Astrocyte (in vitro differentiated cells and primary cell): Measurements from ENCODE around the gene KLRD1. TPM values are rescaled to one million over a fixed set of nuclear protein-coding genes. Genes with fewer than 3 reads are reported as not detected.

Source experiments
- DNase-seq: peaks from one replicate; pipeline ENCODE4 v3.0.0-alpha.2; 2010; ENCODE audit warnings: low read depth
- FAIRE-seq: peaks from 2 replicates; lab custom pipeline; 2011; peaks lifted over from hg19 to GRCh38; lab: Jason Lieb, UNC
- H2AFZ ChIP-seq: 2 replicates; pipeline ENCODE4 v1.6.0; 2012; ENCODE audit warnings: low read depth, low read length, inconsistent platforms
- H3K27ac ChIP-seq: 2 replicates; pipeline ENCODE4 v1.5.1; 2011; ENCODE audit warnings: low read depth, low read length, inconsistent platforms
- H3K27me3 ChIP-seq: 2 replicates; pipeline ENCODE4 v1.6.0; 2011; ENCODE audit warnings: low read length, inconsistent platforms; ENCODE audit not compliant: insufficient read depth
- H3K36me3 ChIP-seq: 2 replicates; pipeline ENCODE4 v1.5.1; 2011; ENCODE audit warnings: low read length, inconsistent platforms; ENCODE audit not compliant: insufficient read depth
- H3K4me1 ChIP-seq: 2 replicates; pipeline ENCODE4 v1.5.1; 2011; ENCODE audit warnings: low read length, inconsistent platforms; ENCODE audit not compliant: insufficient read depth
- H3K4me2 ChIP-seq: 2 replicates; pipeline ENCODE4 v1.6.0; 2012; ENCODE audit warnings: low read length, inconsistent platforms
- H3K4me3 ChIP-seq: 2 replicates; pipeline ENCODE4 v1.5.1; 2011; ENCODE audit warnings: low read depth, mild to moderate bottlenecking, low read length, inconsistent platforms; ENCODE audit not compliant: insufficient read depth
- H3K79me2 ChIP-seq: 2 replicates; pipeline ENCODE4 v1.6.0; 2012; ENCODE audit warnings: mild to moderate bottlenecking, low read length, inconsistent platforms; ENCODE audit not compliant: insufficient read depth
- H3K9ac ChIP-seq: 2 replicates; pipeline ENCODE4 v1.6.0; 2012; ENCODE audit warnings: mild to moderate bottlenecking, low read length, inconsistent platforms
- H3K9me3 ChIP-seq: 2 replicates; pipeline ENCODE4 v1.5.1; 2012; ENCODE audit warnings: low read depth, mild to moderate bottlenecking, low read length, inconsistent platforms; ENCODE audit not compliant: insufficient read depth
- H4K20me1 ChIP-seq: 2 replicates; pipeline ENCODE4 v1.6.0; 2012; ENCODE audit warnings: low read length, inconsistent platforms; ENCODE audit not compliant: insufficient read depth
- H3K27ac Mint-ChIP-seq: one replicate; pipeline ENCODE4 v1.8.0; 2021; ENCODE audit warnings: mild to moderate bottlenecking, mixed read lengths; ENCODE audit not compliant: unreplicated experiment
- H3K27me3 Mint-ChIP-seq: one replicate; pipeline ENCODE4 v1.8.0; 2021; ENCODE audit warnings: low read depth, mixed read lengths; ENCODE audit not compliant: unreplicated experiment
- H3K36me3 Mint-ChIP-seq: one replicate; pipeline ENCODE4 v1.8.0; 2021; ENCODE audit warnings: low read depth, mixed read lengths; ENCODE audit not compliant: unreplicated experiment
- H3K4me1 Mint-ChIP-seq: one replicate; pipeline ENCODE4 v1.8.0; 2021; ENCODE audit warnings: low read depth, mixed read lengths; ENCODE audit not compliant: unreplicated experiment
- H3K4me3 Mint-ChIP-seq: one replicate; pipeline ENCODE4 v1.8.0; 2021; ENCODE audit warnings: mild to moderate bottlenecking, moderate library complexity, mixed read lengths; ENCODE audit not compliant: unreplicated experiment
- H3K9me3 Mint-ChIP-seq: one replicate; pipeline ENCODE4 v1.8.0; 2021; ENCODE audit warnings: mild to moderate bottlenecking, mixed read lengths; ENCODE audit not compliant: unreplicated experiment
- EZH2 ChIP-seq: IDR thresholded peaks from 2 replicates; pipeline ENCODE4 v1.6.1; 2012; ENCODE audit warnings: mild to moderate bottlenecking, low read length, inconsistent platforms; ENCODE audit not compliant: insufficient read depth
- total RNA-seq: library from RNA; stranded (reverse); gene quantifications from 2 replicates; pipeline ENCODE4 v1.2.1, GENCODE V29; 2021
- TF ChIP-seq, protein P1 (sequence below): IDR thresholded peaks from 2 replicates; pipeline ENCODE4 v1.5.1; 2011; ENCODE audit warnings: low read depth, mild to moderate bottlenecking, inconsistent platforms, low read length, moderate library complexity; ENCODE audit not compliant: insufficient read depth

KLRD1 gene
- total RNA-seq, 1 donor from 2014 or later, result 0.45 TPM

DNA sequence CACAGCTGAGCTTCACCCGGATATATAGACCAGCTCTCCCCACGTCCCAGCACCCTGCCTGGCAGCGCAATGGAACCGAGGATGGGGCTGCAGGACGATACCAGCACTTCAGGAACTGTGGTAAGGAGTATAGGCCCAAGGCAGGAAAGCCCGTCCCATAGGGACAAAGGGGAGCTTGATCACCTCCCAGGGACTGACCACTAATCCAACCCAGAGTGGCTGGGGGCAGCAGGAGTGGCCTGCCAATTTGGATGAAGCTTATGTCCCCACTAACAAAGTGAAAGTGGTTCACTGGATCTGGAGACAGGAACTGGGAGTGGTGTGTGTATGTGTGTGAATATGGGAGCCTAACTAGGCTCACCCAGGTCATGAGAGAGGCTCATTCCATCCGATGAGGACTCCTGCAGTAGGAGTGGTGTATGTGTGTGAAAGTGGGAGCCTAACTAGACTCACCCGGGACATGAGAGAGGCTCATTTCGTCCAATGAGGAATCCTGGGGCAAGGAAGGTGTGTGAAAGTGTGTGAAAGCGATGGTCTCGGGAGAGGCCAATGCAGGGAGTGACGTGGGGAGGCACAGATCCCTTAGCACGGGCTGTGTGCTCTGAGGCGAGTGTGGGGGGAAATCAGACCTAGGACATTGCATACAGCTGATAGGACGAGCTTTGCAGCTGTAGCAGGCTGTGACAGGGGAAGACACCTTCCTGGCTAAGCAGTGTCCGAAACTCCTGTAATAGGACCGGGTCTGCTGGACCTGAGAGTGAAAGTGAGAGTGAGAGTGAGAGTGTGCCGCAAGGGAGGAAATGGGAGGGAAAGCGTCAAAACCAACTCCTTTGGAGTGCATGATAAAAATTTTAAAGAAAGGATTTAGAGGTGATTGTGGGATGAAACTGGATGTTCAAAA, 56.5 kb downstream of the KLRD1 start:
- Histone ChIP-seq H3K4me2 (peak overlapping the region; percentile 97), H3K27me3 (no peaks in the 10 kb centered on the region), H3K4me3 (peak overlapping the region; percentile 88), H3K9ac (peak overlapping the region; percentile 86), H3K4me1 (peaks cover 34% of the 10 kb centered on the region), H4K20me1 (no peaks in the 10 kb centered on the region), H3K9me3 (peaks cover 4% of the 10 kb centered on the region), H3K36me3 (no peaks in the 10 kb centered on the region), H3K27ac (peak overlapping the region; percentile 75), H3K79me2 (no peaks in the 10 kb centered on the region), H2AFZ (peak overlapping the region; percentile 99)
- FAIRE-seq (no peak), DNase-seq (peak; percentile 49)
- H3K4me1 Mint-ChIP-seq, result peaks cover 14% of the 10 kb centered on the region
- TF ChIP-seq, protein P1, sequence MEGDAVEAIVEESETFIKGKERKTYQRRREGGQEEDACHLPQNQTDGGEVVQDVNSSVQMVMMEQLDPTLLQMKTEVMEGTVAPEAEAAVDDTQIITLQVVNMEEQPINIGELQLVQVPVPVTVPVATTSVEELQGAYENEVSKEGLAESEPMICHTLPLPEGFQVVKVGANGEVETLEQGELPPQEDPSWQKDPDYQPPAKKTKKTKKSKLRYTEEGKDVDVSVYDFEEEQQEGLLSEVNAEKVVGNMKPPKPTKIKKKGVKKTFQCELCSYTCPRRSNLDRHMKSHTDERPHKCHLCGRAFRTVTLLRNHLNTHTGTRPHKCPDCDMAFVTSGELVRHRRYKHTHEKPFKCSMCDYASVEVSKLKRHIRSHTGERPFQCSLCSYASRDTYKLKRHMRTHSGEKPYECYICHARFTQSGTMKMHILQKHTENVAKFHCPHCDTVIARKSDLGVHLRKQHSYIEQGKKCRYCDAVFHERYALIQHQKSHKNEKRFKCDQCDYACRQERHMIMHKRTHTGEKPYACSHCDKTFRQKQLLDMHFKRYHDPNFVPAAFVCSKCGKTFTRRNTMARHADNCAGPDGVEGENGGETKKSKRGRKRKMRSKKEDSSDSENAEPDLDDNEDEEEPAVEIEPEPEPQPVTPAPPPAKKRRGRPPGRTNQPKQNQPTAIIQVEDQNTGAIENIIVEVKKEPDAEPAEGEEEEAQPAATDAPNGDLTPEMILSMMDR, result no peak
- no peak for TF ChIP-seq EZH2
- H3K36me3 Mint-ChIP-seq, result peaks cover 2% of the 10 kb centered on the region
- H3K4me3 Mint-ChIP-seq, result no peak overlapping the region
- H3K27ac Mint-ChIP-seq, result no peak overlapping the region
- H3K9me3 Mint-ChIP-seq, result peaks cover 6% of the 10 kb centered on the region
- no peaks in the 10 kb centered on the region for H3K27me3 Mint-ChIP-seq

DNA sequence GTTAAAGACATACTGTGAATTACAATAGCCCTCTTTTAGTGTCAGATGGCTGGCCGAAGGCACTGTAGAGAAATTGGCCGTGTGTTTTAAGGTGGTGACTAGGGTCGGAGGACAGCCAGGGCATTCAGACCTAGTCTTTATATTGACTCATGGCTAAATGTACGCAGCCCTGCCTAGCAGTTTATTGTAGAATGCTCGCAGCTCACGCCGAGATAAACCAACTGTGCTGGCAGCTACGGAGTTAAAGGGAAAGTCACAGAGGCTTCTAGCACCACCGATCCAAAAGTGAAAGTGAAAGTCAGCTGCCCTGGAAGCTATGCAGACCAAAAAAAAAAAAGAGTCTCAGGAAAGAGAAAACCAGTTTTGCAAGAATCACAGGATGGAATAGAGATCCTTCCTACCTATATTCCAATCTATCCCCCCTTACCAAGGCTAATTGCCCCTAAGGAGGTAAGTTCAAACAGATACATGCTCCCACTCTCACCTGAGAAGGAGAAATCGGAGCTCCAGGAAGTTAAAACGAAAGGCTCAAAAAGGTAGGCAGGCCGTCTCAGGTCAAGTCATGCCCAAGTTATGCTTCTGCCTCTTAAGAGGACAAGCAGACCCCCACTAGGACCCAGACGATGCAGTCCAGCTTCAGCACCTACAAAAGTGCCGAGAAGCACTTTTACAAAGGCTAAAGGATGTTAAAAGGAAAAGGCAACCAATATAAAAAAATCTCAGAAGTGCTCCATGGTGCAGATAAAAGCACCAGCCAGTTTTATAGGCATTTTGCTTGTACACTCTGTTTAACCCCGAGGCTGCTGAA, 57.3 kb downstream of the KLRD1 start:
- no peaks in the 10 kb centered on the region for H3K27me3 ChIP-seq
- H3K27ac Mint-ChIP-seq, result no peak overlapping the region
- no peaks in the 10 kb centered on the region for H3K27me3 Mint-ChIP-seq
- H3K4me2 ChIP-seq, result peak overlapping the region; percentile 97
- no peak overlapping the region for H3K4me3 Mint-ChIP-seq
- H3K4me1 ChIP-seq, result peaks cover 34% of the 10 kb centered on the region
- H3K79me2 ChIP-seq, result no peaks in the 10 kb centered on the region
- peak overlapping the region; percentile 86 for H3K9ac ChIP-seq
- H3K4me1 Mint-ChIP-seq, result peaks cover 14% of the 10 kb centered on the region
- H3K9me3 ChIP-seq, result peaks cover 4% of the 10 kb centered on the region
- FAIRE-seq, result no peak
- H2AFZ ChIP-seq, result peak overlapping the region; percentile 99
- peaks cover 2% of the 10 kb centered on the region for H3K36me3 Mint-ChIP-seq
- H3K27ac ChIP-seq, result peak overlapping the region; percentile 75
- H3K9me3 Mint-ChIP-seq, result peaks cover 6% of the 10 kb centered on the region
- H3K4me3 ChIP-seq, result peak overlapping the region; percentile 88
- no peaks in the 10 kb centered on the region for H4K20me1 ChIP-seq
- TF ChIP-seq EZH2, result no peak
- TF ChIP-seq, protein P1, result no peak
- no peaks in the 10 kb centered on the region for H3K36me3 ChIP-seq
- DNase-seq, result peak; percentile 74
